H1 (cell line): ENCODE measurements around the gene NOMO2.
"Not testable (repeated sequence)": the region's sequence is repeated elsewhere in the genome, so short reads cannot be mapped to it uniquely, and the experiment has no call there.

Experiments used
- CHD1 ChIP-seq: IDR thresholded peaks from 2 replicates; pipeline ENCODE4 v1.6.1; 2012; ENCODE audit warnings: low read depth, low read length, improper control_type of control experiment
- CTCF ChIP-seq, 3 experiments: IDR thresholded peaks; 1 replicate in 2 of 3; 2 replicates in 1 of 3; pipeline versions ENCODE4 v1.5.1 to v1.6.1; 2011; ENCODE audit warnings: low read length in 3 of 3, mild to moderate bottlenecking in 3 of 3, inconsistent platforms in 2 of 3, low read depth in 1 of 3, moderate library complexity in 1 of 3; ENCODE audit not compliant: insufficient read depth in 1 of 3; ENCODE audit errors: control extremely low read depth in 1 of 3
- GABPA ChIP-seq: IDR thresholded peaks from 2 replicates; pipeline ENCODE4 v1.6.1; 2011; ENCODE audit warnings: mild to moderate bottlenecking, low read length, moderate library complexity, borderline replicate concordance; ENCODE audit not compliant: insufficient read depth
- JUND ChIP-seq: IDR thresholded peaks from 2 replicates; pipeline ENCODE4 v1.6.1; 2011; ENCODE audit warnings: mild to moderate bottlenecking, improper control_type of control experiment, low read length
- MAFK ChIP-seq: IDR thresholded peaks from 2 replicates; pipeline ENCODE4 v1.6.1; 2012; ENCODE audit warnings: low read depth, mild to moderate bottlenecking, improper control_type of control experiment, low read length
- MAX ChIP-seq: IDR thresholded peaks from 2 replicates; pipeline ENCODE4 v1.6.1; 2012; ENCODE audit warnings: inconsistent platforms
- TAF1 ChIP-seq: IDR thresholded peaks from 2 replicates; pipeline ENCODE4 v1.6.1; 2011; ENCODE audit warnings: mild to moderate bottlenecking, low read depth, low read length

- not testable (repeated sequence) for TF ChIP-seq GABPA; CTCF (IDR thresholded peaks at IDR 0.05; ENCODE audit: control extremely low read depth in 1 of 3, insufficient read depth in 1 of 3, low read depth in 1 of 3, low read length in 3 of 3); TAF1; JUND; MAX; CHD1; MAFK
These were observed 32.0 kb upstream of the NOMO2 start for GRCh38 chr16:18593904-18594303.
